T-helper 1 cell treated with Interleukin-12 subunit alpha and Interleukin-12 subunit beta and Interleukin-4 antibody, amounts not matched to agents 30 μg/mL and 1 μg/mL, for 36 hours (primary cell): ENCODE measurements around the gene RTP2.

Experiments
- H3K27ac Mint-ChIP-seq: one replicate; pipeline ENCODE4 v1.8.0; 2021; ENCODE audit warnings: mild to moderate bottlenecking, mixed read lengths
- H3K27me3 Mint-ChIP-seq: one replicate; pipeline ENCODE4 v1.8.0; 2021; ENCODE audit warnings: low read depth, mixed read lengths
- H3K36me3 Mint-ChIP-seq: one replicate; pipeline ENCODE4 v1.8.0; 2021; ENCODE audit warnings: low read depth, mixed read lengths
- H3K4me1 Mint-ChIP-seq: one replicate; pipeline ENCODE4 v1.8.0; 2021; ENCODE audit warnings: low read depth, mixed read lengths
- H3K4me3 Mint-ChIP-seq: one replicate; pipeline ENCODE4 v1.8.0; 2021; ENCODE audit warnings: mild to moderate bottlenecking, moderate library complexity, mixed read lengths
- H3K9me3 Mint-ChIP-seq: one replicate; pipeline ENCODE4 v1.8.0; 2021; ENCODE audit warnings: mixed read lengths

The RTP2 gene

DNA sequence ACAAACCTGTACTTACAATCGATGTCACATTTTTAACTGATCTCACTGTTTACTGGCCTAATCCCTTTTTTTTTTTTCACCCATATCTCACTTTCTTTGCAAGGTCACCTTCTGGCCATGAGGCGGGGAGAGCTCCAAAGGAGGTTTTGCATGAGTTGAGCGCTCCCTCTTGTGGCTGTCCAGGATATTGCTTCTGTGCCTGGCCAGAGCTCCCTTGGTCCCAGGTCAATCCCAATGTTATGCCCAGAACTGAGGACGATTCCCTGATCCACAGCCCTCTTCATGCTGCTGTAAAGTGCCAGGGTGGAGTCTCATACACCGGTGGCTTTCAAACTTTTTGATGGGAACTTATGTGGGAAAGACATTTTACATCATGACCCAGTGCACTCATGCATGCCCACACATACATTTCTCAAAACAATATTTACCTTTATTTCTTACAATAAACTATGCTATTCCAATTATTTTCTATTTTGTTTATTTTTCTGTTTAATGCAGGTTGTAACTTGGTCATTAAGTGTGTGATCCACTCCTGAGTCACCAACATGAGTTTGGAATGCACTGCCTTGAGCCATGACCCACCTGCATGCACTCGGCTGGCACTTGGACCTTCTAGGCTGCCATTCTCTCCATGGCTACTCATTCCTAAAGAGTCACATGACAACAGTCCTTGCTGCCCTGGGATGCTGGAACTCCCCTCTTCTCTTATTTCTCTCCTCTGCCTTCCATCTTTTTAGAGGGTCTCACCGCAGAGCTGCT is 22.5 kb downstream of the RTP2 start:
- no peak overlapping the region for H3K27ac Mint-ChIP-seq
- H3K27me3 Mint-ChIP-seq = peaks cover 37% of the 10 kb centered on the region
- H3K4me1 Mint-ChIP-seq = peaks cover 1% of the 10 kb centered on the region
- no peak overlapping the region for H3K4me3 Mint-ChIP-seq
- no peaks in the 10 kb centered on the region for H3K36me3 Mint-ChIP-seq
- no peaks in the 10 kb centered on the region for H3K9me3 Mint-ChIP-seq

DNA sequence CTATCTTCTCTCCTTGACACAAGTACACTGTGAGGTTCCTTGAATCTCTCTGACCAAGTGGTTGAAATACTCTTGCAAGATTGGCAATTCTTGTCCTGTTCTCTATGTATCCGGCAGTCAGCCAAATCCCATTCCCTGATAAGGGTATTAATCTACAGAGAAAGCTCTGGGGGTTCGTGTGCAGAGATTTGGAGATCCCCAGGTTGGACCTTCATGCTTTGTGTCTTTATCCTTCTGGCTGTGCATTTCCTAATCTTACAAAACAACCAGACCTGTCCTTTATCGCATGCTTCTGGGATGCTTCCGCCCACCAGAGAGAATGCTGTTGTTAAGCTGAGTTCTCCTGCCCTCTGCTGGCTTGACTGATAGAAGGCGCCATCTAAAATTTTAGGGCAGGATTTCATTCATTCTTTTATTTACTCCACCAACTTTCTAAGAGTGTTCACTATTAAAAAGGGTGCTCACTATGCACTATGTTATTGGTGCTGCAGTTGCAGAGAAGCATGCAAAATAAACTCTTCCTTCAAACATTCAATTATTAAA is 23.6 kb downstream of the RTP2 start:
- no peak overlapping the region for H3K4me3 Mint-ChIP-seq
- no peaks in the 10 kb centered on the region for H3K9me3 Mint-ChIP-seq
- no peak overlapping the region for H3K27ac Mint-ChIP-seq
- H3K36me3 Mint-ChIP-seq = no peaks in the 10 kb centered on the region
- no peaks in the 10 kb centered on the region for H3K4me1 Mint-ChIP-seq
- peaks cover 47% of the 10 kb centered on the region for H3K27me3 Mint-ChIP-seq

DNA sequence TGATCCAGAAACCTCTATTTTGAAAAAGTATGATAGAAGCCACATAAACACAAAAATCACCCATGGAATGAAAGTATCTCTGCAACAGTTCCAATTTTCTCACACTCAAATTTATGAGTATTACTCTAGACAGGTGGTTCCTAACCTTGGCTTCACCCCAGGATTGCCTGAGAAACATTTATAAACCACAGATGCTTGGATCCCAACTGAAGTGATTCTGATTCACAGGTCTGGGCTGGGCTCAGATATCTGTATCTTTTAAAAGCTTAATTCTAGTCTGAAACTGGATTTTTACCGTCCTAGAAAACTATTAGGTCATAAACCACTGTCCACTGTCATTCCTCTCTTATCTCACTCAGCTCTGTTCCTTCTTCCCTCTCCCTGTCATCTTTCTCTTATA is 24.8 kb downstream of the RTP2 start:
- Mint-ChIP-seq H3K9me3 (no peaks in the 10 kb centered on the region), H3K27ac (no peak overlapping the region), H3K27me3 (peaks cover 42% of the 10 kb centered on the region), H3K36me3 (no peaks in the 10 kb centered on the region), H3K4me1 (no peaks in the 10 kb centered on the region), H3K4me3 (no peak overlapping the region)

DNA sequence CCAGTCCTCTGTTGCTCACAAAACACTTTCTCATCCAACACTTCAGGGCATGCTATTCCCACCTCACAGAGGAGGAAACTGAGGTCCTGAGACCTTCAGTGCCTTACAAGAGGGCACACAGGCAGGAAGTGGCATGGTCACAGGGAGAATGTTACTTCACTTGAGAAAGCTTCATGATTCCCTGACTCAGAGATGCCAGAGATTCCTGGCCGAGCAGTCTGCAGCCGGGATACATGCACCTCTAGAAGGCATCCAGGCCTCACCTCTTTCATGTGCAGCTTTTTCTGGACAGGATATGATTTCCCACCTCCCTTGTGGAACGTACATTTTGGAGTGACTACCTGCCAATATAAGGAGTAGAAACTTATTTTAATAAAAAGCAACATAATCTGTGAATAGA is 29.3 kb downstream of the RTP2 start:
- Mint-ChIP-seq H3K4me1 (no peaks in the 10 kb centered on the region), H3K27me3 (peaks cover 64% of the 10 kb centered on the region), H3K9me3 (no peaks in the 10 kb centered on the region), H3K36me3 (no peaks in the 10 kb centered on the region), H3K4me3 (no peak overlapping the region), H3K27ac (no peak overlapping the region)

DNA sequence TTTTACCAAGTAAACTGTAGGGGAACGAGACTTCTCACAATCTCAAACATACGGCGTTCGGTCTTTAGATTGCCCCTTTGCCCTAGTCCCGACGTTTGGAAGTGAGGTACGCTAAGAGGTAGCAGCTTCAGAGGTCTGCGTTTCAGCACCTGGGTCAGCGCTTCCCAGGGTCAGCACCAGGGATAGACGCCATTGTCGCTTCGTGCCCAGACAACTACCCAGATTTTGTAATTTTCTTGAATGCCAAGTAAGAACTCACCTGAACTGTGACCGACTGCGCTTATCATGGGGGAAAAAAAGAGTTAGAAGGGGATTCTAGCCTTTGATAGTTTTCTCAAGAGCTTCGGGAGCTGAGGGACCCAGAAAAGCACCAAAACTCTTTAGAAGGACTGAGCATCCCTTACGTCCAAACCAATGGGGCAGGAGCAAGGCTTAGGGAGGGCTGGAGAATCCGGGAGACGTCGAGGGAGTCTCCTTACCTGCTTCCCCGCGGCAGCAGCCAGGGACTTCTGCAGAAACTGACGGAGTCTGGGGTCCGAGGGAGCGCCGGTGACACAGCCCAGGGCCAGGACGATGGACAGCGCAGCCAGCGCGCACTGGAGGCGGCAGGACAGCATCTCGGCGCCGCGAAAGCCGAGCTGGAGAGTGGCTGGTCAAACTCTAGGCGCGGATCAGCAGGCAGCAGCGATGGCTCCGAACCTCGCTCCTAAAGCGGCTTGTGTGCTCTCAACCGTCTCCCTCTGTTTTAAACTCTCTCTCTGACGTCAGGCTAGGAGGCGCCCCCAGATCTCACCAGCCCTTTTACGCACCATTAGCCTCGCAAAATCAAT is 32.5 kb downstream of the RTP2 start, which contains the start of gene SST:
Gene SST (minus strand): TSS at position 720 of the 830 bp plus-strand sequence. CDS start 103 bp downstream, at position 617.
- Mint-ChIP-seq H3K4me1 (no peaks in the 10 kb centered on the region), H3K4me3 (no peak within 1 kb of the TSS), H3K27ac (no peak within 1 kb of the TSS), H3K27me3 (peaks cover 61% of the 10 kb centered on the region), H3K36me3 (no peaks in the 10 kb centered on the region), H3K9me3 (no peaks in the 10 kb centered on the region)

DNA sequence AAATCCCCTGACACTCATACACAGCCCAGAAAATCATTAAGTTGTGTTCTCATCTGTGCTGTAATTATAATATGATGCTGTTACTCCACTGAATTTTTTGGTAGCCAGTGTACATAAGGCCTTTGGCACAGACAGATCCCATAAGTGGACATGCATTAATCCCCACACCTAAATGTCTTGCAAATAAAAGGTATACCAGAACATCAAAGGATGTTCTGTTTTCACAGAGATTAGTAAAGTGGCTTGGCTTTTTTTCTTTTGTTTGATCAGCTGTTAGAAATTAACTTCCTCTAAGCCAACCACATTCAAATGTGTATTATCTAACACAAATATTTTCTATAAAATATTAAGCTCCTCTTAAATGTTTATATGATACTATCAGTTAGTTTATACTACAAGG is 34.8 kb downstream of the RTP2 start:
- H3K36me3 Mint-ChIP-seq = no peaks in the 10 kb centered on the region
- H3K27me3 Mint-ChIP-seq = peaks cover 55% of the 10 kb centered on the region
- no peaks in the 10 kb centered on the region for H3K4me1 Mint-ChIP-seq
- H3K27ac Mint-ChIP-seq = no peak overlapping the region
- H3K4me3 Mint-ChIP-seq = no peak overlapping the region
- H3K9me3 Mint-ChIP-seq = no peaks in the 10 kb centered on the region

DNA sequence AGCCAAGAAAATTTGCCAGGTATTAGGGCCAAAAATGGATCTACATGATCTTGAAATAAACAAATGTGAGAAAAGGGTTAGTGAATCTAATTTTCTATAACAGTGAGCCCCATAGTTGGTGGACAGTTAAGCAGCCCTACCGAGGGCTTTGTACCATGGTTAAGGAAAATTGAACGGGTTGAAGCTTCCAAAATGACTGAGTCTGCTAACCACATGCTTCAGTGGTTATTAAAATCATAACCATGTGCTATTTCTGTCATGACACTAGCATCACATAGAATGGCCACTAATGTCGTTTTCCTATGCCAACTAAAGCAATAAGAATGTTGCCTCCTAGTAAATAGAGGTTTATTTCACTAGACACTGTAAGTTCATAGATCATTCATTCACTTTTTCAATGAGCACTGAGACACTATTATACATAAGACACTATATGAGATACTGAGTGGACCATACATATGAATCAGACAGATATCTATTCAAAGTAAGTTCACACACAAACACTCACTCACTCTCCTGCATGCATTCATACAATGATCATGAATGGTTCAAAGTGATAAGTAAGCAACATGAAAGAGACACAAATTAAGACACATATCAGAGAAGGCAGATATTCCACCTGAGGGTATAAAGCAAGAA is 36.5 kb downstream of the RTP2 start:
- no peak overlapping the region for H3K27ac Mint-ChIP-seq
- peaks cover 44% of the 10 kb centered on the region for H3K27me3 Mint-ChIP-seq
- H3K4me3 Mint-ChIP-seq = no peak overlapping the region
- H3K4me1 Mint-ChIP-seq = no peaks in the 10 kb centered on the region
- H3K9me3 Mint-ChIP-seq = no peaks in the 10 kb centered on the region
- no peaks in the 10 kb centered on the region for H3K36me3 Mint-ChIP-seq

DNA sequence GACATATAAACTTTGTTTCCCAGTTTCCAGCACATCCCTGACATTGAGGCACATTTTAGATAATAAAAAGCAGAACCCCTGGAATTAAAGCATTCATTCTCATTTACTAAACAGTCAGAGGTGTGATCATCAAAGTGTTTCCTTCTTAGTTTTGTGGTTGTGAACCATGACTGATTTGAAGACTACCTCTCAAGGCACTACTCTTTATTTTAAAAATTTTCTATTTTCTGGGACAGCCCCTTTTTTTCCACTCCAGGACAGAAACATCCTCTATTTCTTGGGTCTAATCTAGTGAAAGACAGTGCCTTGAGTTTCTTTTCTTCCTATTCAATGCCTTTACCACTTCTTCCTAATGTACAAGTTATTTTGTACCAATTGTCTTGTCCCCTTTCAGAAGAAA is 37.3 kb downstream of the RTP2 start:
- no peaks in the 10 kb centered on the region for H3K36me3 Mint-ChIP-seq
- no peak overlapping the region for H3K4me3 Mint-ChIP-seq
- H3K9me3 Mint-ChIP-seq = no peaks in the 10 kb centered on the region
- no peak overlapping the region for H3K27ac Mint-ChIP-seq
- H3K4me1 Mint-ChIP-seq = no peaks in the 10 kb centered on the region
- H3K27me3 Mint-ChIP-seq = peaks cover 38% of the 10 kb centered on the region

DNA sequence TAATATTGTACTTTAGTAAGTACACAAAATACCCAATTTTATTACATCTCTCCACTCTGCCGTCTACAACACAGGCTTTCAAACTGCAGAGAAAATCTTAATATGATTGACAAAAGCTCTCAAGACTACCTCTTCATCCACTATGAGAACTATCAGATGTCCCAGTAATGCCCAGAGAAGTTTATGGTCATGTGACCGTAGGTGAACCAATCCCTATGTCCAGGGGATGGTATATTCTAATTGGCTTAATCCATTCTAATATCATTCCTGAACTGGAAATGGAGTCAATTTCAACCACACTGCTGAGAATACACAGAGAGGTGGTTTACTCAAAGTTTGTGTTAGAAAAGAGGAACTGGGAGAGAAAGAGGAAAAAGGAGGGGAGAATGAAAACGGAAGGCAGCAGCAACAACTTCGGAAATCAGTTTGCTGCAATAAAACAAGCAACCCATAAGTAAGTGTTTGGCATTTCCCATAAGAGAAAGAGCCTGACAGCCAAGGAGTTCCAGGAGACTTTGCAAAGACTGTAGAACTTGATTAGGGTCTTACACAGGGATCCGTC is 39.4 kb downstream of the RTP2 start:
- Mint-ChIP-seq H3K4me1 (no peaks in the 10 kb centered on the region), H3K4me3 (no peak overlapping the region), H3K9me3 (no peaks in the 10 kb centered on the region), H3K36me3 (no peaks in the 10 kb centered on the region), H3K27ac (no peak overlapping the region), H3K27me3 (peaks cover 28% of the 10 kb centered on the region)

DNA sequence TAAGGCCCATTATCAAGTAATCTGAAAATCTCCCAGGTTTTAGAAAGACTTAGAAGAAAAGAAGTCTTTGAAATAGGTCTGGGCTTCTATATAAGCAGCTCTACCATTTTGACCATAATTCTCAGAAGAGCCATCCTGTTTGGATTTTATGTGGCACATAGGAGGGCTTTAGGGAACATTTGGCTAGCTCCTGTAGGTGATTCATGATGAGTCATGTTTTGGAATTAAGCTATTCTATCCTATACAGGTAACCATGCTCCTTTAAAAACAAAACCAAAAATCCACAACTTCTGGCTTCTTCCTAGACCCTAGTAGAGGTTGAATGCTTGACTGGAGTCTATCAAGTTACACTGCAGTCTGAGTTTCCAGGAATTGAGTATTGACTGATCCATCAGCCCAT is 41.1 kb downstream of the RTP2 start:
- no peak overlapping the region for H3K4me3 Mint-ChIP-seq
- H3K9me3 Mint-ChIP-seq = no peaks in the 10 kb centered on the region
- no peaks in the 10 kb centered on the region for H3K4me1 Mint-ChIP-seq
- H3K27me3 Mint-ChIP-seq = peaks cover 23% of the 10 kb centered on the region
- H3K36me3 Mint-ChIP-seq = no peaks in the 10 kb centered on the region
- H3K27ac Mint-ChIP-seq = no peak overlapping the region

DNA sequence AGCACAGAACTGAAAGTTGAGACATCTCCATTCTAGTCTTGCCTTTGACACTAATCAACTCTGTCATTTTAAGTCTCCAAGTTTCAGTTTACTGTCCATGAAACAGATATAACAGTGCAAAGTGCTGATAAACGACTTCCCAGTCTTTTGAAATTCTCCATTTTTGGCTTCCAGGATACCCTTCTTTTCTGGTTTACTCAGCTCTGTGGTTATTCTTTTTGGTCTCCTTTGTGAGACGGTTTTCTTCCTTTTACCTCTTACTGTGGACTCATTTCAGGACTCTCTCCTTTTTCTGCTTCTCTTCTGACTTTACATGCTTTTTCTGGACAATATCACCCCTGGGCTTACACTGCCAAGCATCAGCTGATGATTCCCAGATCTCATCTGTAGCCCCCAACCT is 51.1 kb downstream of the RTP2 start:
- no peak overlapping the region for H3K4me3 Mint-ChIP-seq
- peaks cover 44% of the 10 kb centered on the region for H3K27me3 Mint-ChIP-seq
- no peaks in the 10 kb centered on the region for H3K9me3 Mint-ChIP-seq

More for the DNA sequence above, 51.1 kb downstream of the RTP2 start:
- no peaks in the 10 kb centered on the region for H3K4me1 Mint-ChIP-seq
- no peak overlapping the region for H3K27ac Mint-ChIP-seq
- H3K36me3 Mint-ChIP-seq = no peaks in the 10 kb centered on the region
